Endodermal cell (in vitro differentiated cells): Measurements from ENCODE around the gene PRG2. TPM values are rescaled to one million over a fixed set of nuclear protein-coding genes. Genes with fewer than 3 reads are reported as not detected.

Experiments used
- DNase-seq: peaks from one replicate; pipeline ENCODE4 v3.0.0-alpha.2; 2017
- H3K27ac ChIP-seq: 2 replicates; pipeline ENCODE4 v1.5.1; 2013; ENCODE audit warnings: mild to moderate bottlenecking, low read depth, low read length, moderate library complexity
- H3K27me3 ChIP-seq: 2 replicates; pipeline ENCODE4 v1.6.1; 2013; ENCODE audit warnings: mild to moderate bottlenecking, low read length, moderate library complexity; ENCODE audit not compliant: insufficient read depth, control insufficient read depth, poor library complexity, severe bottlenecking
- H3K36me3 ChIP-seq: 2 replicates; pipeline ENCODE4 v1.7.0; 2013; ENCODE audit warnings: mild to moderate bottlenecking, low read length, moderate library complexity; ENCODE audit not compliant: control insufficient read depth, insufficient read depth
- H3K4me1 ChIP-seq: one replicate; pipeline ENCODE4 v1.7.0; 2013; ENCODE audit warnings: low read length; ENCODE audit not compliant: control insufficient read depth, insufficient read depth
- H3K4me3 ChIP-seq: 2 replicates; pipeline ENCODE4 v1.5.1; 2013; ENCODE audit warnings: mild to moderate bottlenecking, low read length, moderate library complexity
- H3K9ac ChIP-seq: 2 replicates; pipeline ENCODE4 v1.6.1; 2013; ENCODE audit warnings: mild to moderate bottlenecking, low read length, moderate library complexity; ENCODE audit not compliant: poor library complexity, severe bottlenecking; ENCODE audit errors: extremely low read depth
- H3K9me3 ChIP-seq: 2 replicates; pipeline ENCODE4 v1.6.1; 2013; ENCODE audit warnings: mild to moderate bottlenecking, low read length, moderate library complexity; ENCODE audit not compliant: control insufficient read depth
- H3K27ac Mint-ChIP-seq: 2 replicates; pipeline ENCODE4 v1.8.0; 2020; ENCODE audit warnings: mixed read lengths
- H3K27me3 Mint-ChIP-seq: 2 replicates; pipeline ENCODE4 v1.8.0; 2021; ENCODE audit warnings: mild to moderate bottlenecking, mixed read lengths; ENCODE audit not compliant: insufficient read depth
- H3K36me3 Mint-ChIP-seq: 2 replicates; pipeline ENCODE4 v1.8.0; 2020; ENCODE audit warnings: low read depth, mixed read lengths
- H3K4me1 Mint-ChIP-seq: 2 replicates; pipeline ENCODE4 v1.8.0; 2020; ENCODE audit warnings: mixed read lengths
- H3K4me3 Mint-ChIP-seq: 2 replicates; pipeline ENCODE4 v1.8.0; 2020; ENCODE audit warnings: mild to moderate bottlenecking, moderate library complexity, mixed read lengths
- H3K9me3 Mint-ChIP-seq: 2 replicates; pipeline ENCODE4 v1.8.0; 2020; ENCODE audit warnings: mild to moderate bottlenecking, mixed read lengths
- WGBS, 2 experiments: methylation state at CpG; one replicate each; pipeline versions ENCODE4 v1.1.5 to v1.1.7; 2013; ENCODE audit warnings: missing lambda C conversion rate in 2 of 2, mixed read lengths in 1 of 2; ENCODE audit not compliant: insufficient coverage in 1 of 2, insufficient read length in 1 of 2; 5-methylcytosine and 5-hydroxymethylcytosine counted together
- total RNA-seq, 2 donors: library from RNA; stranded (reverse); fragmentation: NEBNext Ultra II Directional in 1 of 2; extraction: Animal tissue kit (Norgen Biotek cat#: 25700) in 1 of 2; gene quantifications; 2 replicates in 1 of 2; 3 replicates in 1 of 2; pipeline ENCODE4 v1.2.1, GENCODE V29; 2021
- TF ChIP-seq, protein P1 (sequence below): fragments of 200-600 bp; sonication (generic); conservative IDR thresholded peaks from 2 replicates; pipeline ENCODE4 v1.5.0; 2021; ENCODE audit warnings: antibody characterized with exemption, mild to moderate bottlenecking

Gene PRG2
- total RNA-seq, 2 donors from 2014 or later, result 0.42 TPM; not detected in 1

DNA sequence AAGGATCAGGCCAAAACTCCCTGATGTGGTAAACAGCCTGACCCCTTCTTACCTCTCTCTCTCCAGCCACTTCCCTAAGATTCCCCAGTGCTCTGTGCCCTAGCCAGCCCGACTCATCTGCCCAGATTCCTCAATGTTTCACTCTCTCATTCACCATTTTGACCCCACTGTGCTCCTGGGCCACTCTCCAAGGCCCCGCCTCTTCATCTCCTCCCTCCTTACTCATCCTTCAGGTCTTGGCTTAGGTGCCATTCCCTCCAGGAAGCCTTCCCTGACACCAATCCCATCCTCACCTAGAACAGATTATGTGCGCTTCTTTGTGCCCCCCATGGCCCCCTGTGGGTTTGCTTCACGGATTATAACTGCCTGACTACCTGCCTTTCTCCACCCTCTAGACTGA, 23.2 kb upstream of the PRG2 start:
- Histone ChIP-seq H3K36me3 (peaks cover 8% of the 10 kb centered on the region), H3K27ac (no peak overlapping the region), H3K9ac (no peak overlapping the region), H3K4me1 (no peaks in the 10 kb centered on the region), H3K9me3 (no peaks in the 10 kb centered on the region), H3K27me3 (no peaks in the 10 kb centered on the region), H3K4me3 (no peak overlapping the region)
- TF ChIP-seq, protein P1, sequence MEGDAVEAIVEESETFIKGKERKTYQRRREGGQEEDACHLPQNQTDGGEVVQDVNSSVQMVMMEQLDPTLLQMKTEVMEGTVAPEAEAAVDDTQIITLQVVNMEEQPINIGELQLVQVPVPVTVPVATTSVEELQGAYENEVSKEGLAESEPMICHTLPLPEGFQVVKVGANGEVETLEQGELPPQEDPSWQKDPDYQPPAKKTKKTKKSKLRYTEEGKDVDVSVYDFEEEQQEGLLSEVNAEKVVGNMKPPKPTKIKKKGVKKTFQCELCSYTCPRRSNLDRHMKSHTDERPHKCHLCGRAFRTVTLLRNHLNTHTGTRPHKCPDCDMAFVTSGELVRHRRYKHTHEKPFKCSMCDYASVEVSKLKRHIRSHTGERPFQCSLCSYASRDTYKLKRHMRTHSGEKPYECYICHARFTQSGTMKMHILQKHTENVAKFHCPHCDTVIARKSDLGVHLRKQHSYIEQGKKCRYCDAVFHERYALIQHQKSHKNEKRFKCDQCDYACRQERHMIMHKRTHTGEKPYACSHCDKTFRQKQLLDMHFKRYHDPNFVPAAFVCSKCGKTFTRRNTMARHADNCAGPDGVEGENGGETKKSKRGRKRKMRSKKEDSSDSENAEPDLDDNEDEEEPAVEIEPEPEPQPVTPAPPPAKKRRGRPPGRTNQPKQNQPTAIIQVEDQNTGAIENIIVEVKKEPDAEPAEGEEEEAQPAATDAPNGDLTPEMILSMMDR, result no peak
- DNase-seq, result no peak
- Mint-ChIP-seq H3K9me3 (peaks cover 4% of the 10 kb centered on the region), H3K4me3 (no peak overlapping the region), H3K36me3 (peaks cover 43% of the 10 kb centered on the region), H3K27ac (no peak overlapping the region), H3K27me3 (no peaks in the 10 kb centered on the region), H3K4me1 (no peaks in the 10 kb centered on the region)
- 82 to 83% methylated on average over 4 of the region's 4 CpGs for WGBS, 2 experiments

DNA sequence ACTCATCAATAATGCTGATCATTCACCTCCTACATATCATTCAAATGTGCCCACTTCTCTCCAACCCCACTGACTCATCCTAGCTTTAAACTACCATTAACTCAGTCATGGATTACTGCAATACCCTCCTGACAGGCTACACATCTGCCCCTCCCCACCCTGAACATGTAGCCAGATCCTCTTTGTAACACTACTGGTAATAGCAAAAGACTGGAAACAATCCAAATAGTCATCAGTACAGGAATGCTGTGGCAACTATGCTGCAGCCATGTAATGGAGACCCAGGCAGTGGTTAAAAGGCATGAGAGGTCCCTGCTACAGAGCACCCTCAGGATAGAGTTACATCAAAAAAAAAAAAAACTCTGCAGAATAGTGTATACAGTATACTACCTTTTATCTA, 19.8 kb upstream of the PRG2 start:
- H3K9me3 Mint-ChIP-seq, result peaks cover 4% of the 10 kb centered on the region
- no peaks in the 10 kb centered on the region for H3K27me3 ChIP-seq
- H3K4me3 Mint-ChIP-seq, result no peak overlapping the region
- no peaks in the 10 kb centered on the region for H3K36me3 ChIP-seq
- H3K4me3 ChIP-seq, result no peak overlapping the region
- H3K4me1 ChIP-seq, result no peaks in the 10 kb centered on the region
- H3K27ac ChIP-seq, result no peak overlapping the region
- H3K27ac Mint-ChIP-seq, result no peak overlapping the region
- H3K9ac ChIP-seq, result no peak overlapping the region
- no peaks in the 10 kb centered on the region for H3K9me3 ChIP-seq
- no peaks in the 10 kb centered on the region for H3K27me3 Mint-ChIP-seq
- DNase-seq, result no peak
- no peaks in the 10 kb centered on the region for H3K4me1 Mint-ChIP-seq
- TF ChIP-seq, protein P1, result no peak
- peaks cover 37% of the 10 kb centered on the region for H3K36me3 Mint-ChIP-seq

DNA sequence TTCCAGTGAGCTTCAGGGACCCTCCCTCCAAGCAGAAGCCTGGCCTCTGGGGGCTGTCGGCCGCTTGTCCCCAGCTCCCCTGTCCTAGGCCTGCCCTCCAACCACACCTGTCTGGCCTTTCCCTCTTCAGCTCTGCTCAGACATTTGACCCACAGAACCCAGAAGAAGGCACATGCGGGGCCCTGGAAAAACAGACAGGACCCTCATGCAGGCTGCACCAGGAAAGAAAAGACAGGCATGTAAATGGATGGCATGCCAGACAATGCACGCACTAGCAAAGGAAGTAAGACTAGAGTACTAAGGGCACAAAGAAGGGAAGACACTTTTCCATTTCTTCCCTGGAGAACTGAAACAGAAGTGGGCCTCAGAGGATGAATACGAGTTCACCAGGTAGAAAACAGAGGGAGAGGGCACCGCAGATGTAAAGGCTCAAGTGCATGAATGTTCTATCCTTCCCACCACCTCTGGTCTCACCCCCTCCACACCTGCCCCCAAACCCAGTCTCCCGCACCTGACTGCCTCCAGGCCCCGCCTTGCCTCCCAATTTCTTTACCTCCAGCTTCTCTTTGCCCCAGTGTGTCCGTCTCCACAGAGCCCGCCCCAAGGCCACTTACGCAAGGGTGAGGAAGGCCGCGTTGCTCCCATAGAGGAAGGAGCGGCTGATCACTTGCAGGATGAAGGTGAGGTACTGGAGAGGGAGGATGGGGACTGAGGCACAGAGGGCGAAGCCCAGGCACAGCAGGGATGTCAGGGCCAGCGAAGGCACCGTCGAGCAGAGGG, 19.1 kb upstream of the PRG2 start:
- Histone ChIP-seq H3K9ac (no peak overlapping the region), H3K4me1 (no peaks in the 10 kb centered on the region), H3K27ac (no peak overlapping the region), H3K9me3 (no peaks in the 10 kb centered on the region), H3K4me3 (no peak overlapping the region), H3K36me3 (no peaks in the 10 kb centered on the region), H3K27me3 (no peaks in the 10 kb centered on the region)
- no peaks in the 10 kb centered on the region for H3K4me1 Mint-ChIP-seq
- no peaks in the 10 kb centered on the region for H3K27me3 Mint-ChIP-seq
- peaks cover 32% of the 10 kb centered on the region for H3K36me3 Mint-ChIP-seq
- no peak overlapping the region for H3K4me3 Mint-ChIP-seq
- DNase-seq, result no peak
- 95 to 96% methylated on average over 11 to 18 of the region's 18 CpGs for WGBS, 2 experiments
- peaks cover 4% of the 10 kb centered on the region for H3K9me3 Mint-ChIP-seq
- TF ChIP-seq, protein P1, result no peak
- no peak overlapping the region for H3K27ac Mint-ChIP-seq
